PC-3 (cell line): Measurements from ENCODE around the gene KCTD17.

Experiments used
- CTCF ChIP-seq: fragments of 300-600 bp; sonication (generic); conservative IDR thresholded peaks from 2 replicates; pipeline ENCODE4 v1.5.1; 2017; ENCODE audit warnings: antibody characterized with exemption, low read depth, mild to moderate bottlenecking, low read length
- EZH2 ChIP-seq: fragments of 300-600 bp; sonication (generic); IDR thresholded peaks from one replicate; pipeline ENCODE4 v1.6.1; 2017; ENCODE audit warnings: antibody characterized with exemption, mild to moderate bottlenecking, low read length; ENCODE audit not compliant: unreplicated experiment

- TF ChIP-seq CTCF = no peak
- TF ChIP-seq EZH2 = no peak
These were observed 35.2 kb upstream of the KCTD17 start for GRCh38 chr22:37016134-37016910.
